ENCODE data around the gene WDFY2. TPM values are rescaled to one million over a fixed set of nuclear protein-coding genes. Genes with fewer than 3 reads are reported as not detected.

WDFY2 gene
- polyA plus RNA-seq, 2 donors = 5.4 to 6.9 TPM

GRCh38 chr13:51767100-51767499 lies 182.8 kb downstream of the WDFY2 start:
- H3K4me1 ChIP-seq (ENCODE audit: control insufficient read depth in 2 of 2, insufficient read depth in 2 of 2, low read length in 1 of 2) = peaks cover 2 to 7% of the 10 kb centered on the region in 2 donors
- 91 to 94% methylated on average over 8 of the region's 8 CpGs for WGBS, 2 donors
- no peaks in the 10 kb centered on the region for H3K27me3 ChIP-seq (ENCODE audit: control insufficient read depth in 1 of 2, insufficient read depth in 2 of 2, low read length in 2 of 2)
- no peak overlapping the region for H3K4me3 ChIP-seq (ENCODE audit: low read depth in 1 of 2, low read length in 2 of 2)
- H3K27ac ChIP-seq (ENCODE audit: low read depth in 2 of 2, low read length in 1 of 2) = no peak overlapping the region
- H3K36me3 ChIP-seq (ENCODE audit: control insufficient read depth in 2 of 2, insufficient read depth in 2 of 2, low read length in 1 of 2) = peaks cover 0 to 18% of the 10 kb centered on the region in 2 donors
- no peaks in the 10 kb centered on the region for H3K9me3 ChIP-seq (ENCODE audit: control insufficient read depth in 2 of 2, insufficient read depth in 1 of 2, low read depth in 1 of 2, low read length in 1 of 2)

GRCh38 chr13:51768378-51768921 lies 184.2 kb downstream of the WDFY2 start:
- peaks cover 0 to 13% of the 10 kb centered on the region in 2 donors for H3K36me3 ChIP-seq (ENCODE audit: control insufficient read depth in 2 of 2, insufficient read depth in 2 of 2, low read length in 1 of 2)
- H3K4me1 ChIP-seq (ENCODE audit: control insufficient read depth in 2 of 2, insufficient read depth in 2 of 2, low read length in 1 of 2) = peaks cover 2 to 7% of the 10 kb centered on the region in 2 donors
- H3K4me3 ChIP-seq (ENCODE audit: low read depth in 1 of 2, low read length in 2 of 2) = no peak overlapping the region
- WGBS, 2 donors = 86 to 87% methylated on average over 15 of the region's 15 CpGs
- no peaks in the 10 kb centered on the region for H3K9me3 ChIP-seq (ENCODE audit: control insufficient read depth in 2 of 2, insufficient read depth in 1 of 2, low read depth in 1 of 2, low read length in 1 of 2)
- no peak overlapping the region for H3K27ac ChIP-seq (ENCODE audit: low read depth in 2 of 2, low read length in 1 of 2)
- no peaks in the 10 kb centered on the region for H3K27me3 ChIP-seq (ENCODE audit: control insufficient read depth in 1 of 2, insufficient read depth in 2 of 2, low read length in 2 of 2)

GRCh38 chr13:51768976-51769375 lies 184.7 kb downstream of the WDFY2 start:
- Histone ChIP-seq H3K9me3 (ENCODE audit: control insufficient read depth in 2 of 2, insufficient read depth in 1 of 2, low read depth in 1 of 2, low read length in 1 of 2) (no peaks in the 10 kb centered on the region), H3K36me3 (ENCODE audit: control insufficient read depth in 2 of 2, insufficient read depth in 2 of 2, low read length in 1 of 2) (peaks cover 0 to 13% of the 10 kb centered on the region in 2 donors), H3K27me3 (ENCODE audit: control insufficient read depth in 1 of 2, insufficient read depth in 2 of 2, low read length in 2 of 2) (no peaks in the 10 kb centered on the region), H3K27ac (ENCODE audit: low read depth in 2 of 2, low read length in 1 of 2) (no peak overlapping the region), H3K4me3 (ENCODE audit: low read depth in 1 of 2, low read length in 2 of 2) (no peak overlapping the region), H3K4me1 (ENCODE audit: control insufficient read depth in 2 of 2, insufficient read depth in 2 of 2, low read length in 1 of 2) (peaks cover 2 to 7% of the 10 kb centered on the region in 2 donors)
- 95% methylated on average over 19 of the region's 19 CpGs for WGBS, 2 donors

DNA sequence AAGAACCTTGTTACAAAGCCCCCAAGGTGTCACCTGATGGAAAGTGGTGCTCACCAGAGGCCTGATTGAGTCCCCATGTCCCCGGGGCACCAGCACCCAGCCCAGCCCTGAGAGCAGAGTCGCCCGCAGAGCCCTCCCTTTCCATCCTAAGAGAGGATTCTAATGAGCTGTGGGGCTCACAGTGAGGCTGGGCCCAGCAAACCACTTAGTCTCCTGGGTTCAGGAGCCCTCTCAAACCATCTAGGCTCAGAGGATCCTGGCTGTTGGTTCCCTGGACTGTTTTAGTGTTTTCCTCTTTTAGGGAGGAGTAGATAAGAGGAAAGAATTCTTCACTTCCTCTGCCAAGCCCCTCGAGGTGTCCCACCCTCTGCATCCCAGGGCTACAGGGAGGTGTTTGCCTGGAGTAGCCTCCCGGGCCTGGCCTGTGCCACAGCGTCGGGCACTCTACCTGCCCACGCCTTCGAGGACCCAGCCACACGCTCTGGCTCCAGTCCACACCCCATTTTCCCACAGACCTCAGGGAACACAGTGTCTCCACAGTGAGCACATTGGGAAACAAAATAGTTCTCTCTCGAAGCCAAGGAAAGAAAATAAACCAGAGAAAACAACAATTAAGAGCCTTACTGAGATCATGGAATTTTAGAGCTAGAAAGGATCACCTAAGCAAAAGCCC lies 185.3 kb downstream of the WDFY2 start:
- H3K27me3 ChIP-seq (ENCODE audit: control insufficient read depth in 1 of 2, insufficient read depth in 2 of 2, low read length in 2 of 2) = no peaks in the 10 kb centered on the region
- WGBS, 2 donors = 52 to 53% methylated on average over 11 of the region's 11 CpGs
- no peak overlapping the region for H3K4me3 ChIP-seq (ENCODE audit: low read depth in 1 of 2, low read length in 2 of 2)
- no peaks in the 10 kb centered on the region for H3K9me3 ChIP-seq (ENCODE audit: control insufficient read depth in 2 of 2, insufficient read depth in 1 of 2, low read depth in 1 of 2, low read length in 1 of 2)
- peak overlapping the region in 1 of 2 donors; percentile 2 for H3K27ac ChIP-seq (ENCODE audit: low read depth in 2 of 2, low read length in 1 of 2)
- peaks cover 2 to 7% of the 10 kb centered on the region in 2 donors for H3K4me1 ChIP-seq (ENCODE audit: control insufficient read depth in 2 of 2, insufficient read depth in 2 of 2, low read length in 1 of 2)
- H3K36me3 ChIP-seq (ENCODE audit: control insufficient read depth in 2 of 2, insufficient read depth in 2 of 2, low read length in 1 of 2) = peaks cover 0 to 9% of the 10 kb centered on the region in 2 donors

DNA sequence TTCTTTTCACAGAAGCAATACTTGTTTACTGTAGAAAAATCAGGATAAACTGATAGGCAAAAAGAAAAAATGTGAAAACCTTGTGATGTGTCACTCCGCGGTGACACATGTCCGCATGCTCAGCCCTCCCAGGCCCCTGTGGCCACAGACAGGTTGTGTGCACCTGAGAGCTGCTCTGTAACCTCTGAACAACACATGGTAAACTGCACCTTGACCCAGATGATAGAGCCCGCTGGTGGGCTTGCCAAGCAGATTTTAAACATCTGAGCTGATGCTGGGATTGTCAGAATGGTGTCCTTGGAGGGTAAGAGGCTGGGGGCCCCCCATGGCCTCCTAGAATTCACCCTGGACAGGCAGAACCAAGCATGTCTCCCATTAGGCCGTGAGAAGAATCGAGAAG lies 185.9 kb downstream of the WDFY2 start:
- Histone ChIP-seq H3K9me3 (ENCODE audit: control insufficient read depth in 2 of 2, insufficient read depth in 1 of 2, low read depth in 1 of 2, low read length in 1 of 2) (no peaks in the 10 kb centered on the region), H3K4me1 (ENCODE audit: control insufficient read depth in 2 of 2, insufficient read depth in 2 of 2, low read length in 1 of 2) (peaks cover 0 to 5% of the 10 kb centered on the region in 2 donors), H3K4me3 (ENCODE audit: low read depth in 1 of 2, low read length in 2 of 2) (no peak overlapping the region), H3K36me3 (ENCODE audit: control insufficient read depth in 2 of 2, insufficient read depth in 2 of 2, low read length in 1 of 2) (peaks cover 0 to 9% of the 10 kb centered on the region in 2 donors), H3K27ac (ENCODE audit: low read depth in 2 of 2, low read length in 1 of 2) (no peak overlapping the region), H3K27me3 (ENCODE audit: control insufficient read depth in 1 of 2, insufficient read depth in 2 of 2, low read length in 2 of 2) (no peaks in the 10 kb centered on the region)
- 87 to 93% methylated on average over 6 of the region's 6 CpGs for WGBS, 2 donors

DNA sequence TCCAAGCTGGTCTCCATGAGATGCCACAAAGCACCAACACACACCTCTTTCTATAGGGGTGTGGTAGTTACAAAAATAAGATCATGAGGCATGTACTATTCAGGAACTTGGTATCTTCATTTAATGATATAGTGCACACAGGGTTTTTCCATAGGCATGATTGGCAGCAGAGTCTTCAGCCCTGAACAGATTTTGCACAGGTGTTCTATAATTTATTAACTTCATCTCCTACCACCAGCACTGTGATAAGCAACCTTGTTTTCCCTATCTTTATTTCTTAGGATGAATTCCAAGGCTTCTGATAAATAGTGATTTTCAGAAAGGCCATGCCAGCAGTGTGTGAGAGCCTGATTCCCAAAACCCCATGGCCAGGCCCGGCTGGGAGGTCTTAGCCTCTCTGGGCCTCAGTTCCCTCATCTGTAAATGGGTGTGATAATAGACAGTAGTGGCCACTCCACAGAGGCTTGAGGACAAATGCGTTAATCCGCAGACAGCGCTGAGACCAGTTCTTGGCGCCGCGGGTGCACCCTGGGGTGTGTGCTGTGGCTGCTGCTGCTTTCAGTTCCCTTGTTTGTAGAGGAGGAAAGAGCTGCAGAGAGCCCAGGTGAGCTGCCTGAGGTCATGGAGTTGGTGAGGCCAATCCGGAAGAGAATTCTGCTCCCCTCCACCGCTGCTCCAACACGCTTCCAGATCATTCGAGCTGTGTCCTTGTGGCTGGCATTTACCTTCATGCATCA lies 186.6 kb downstream of the WDFY2 start:
- Histone ChIP-seq H3K4me3 (ENCODE audit: low read depth in 1 of 2, low read length in 2 of 2) (no peak overlapping the region), H3K9me3 (ENCODE audit: control insufficient read depth in 2 of 2, insufficient read depth in 1 of 2, low read depth in 1 of 2, low read length in 1 of 2) (no peaks in the 10 kb centered on the region), H3K36me3 (ENCODE audit: control insufficient read depth in 2 of 2, insufficient read depth in 2 of 2, low read length in 1 of 2) (peaks cover 0 to 9% of the 10 kb centered on the region in 2 donors), H3K27ac (ENCODE audit: low read depth in 2 of 2, low read length in 1 of 2) (no peak overlapping the region), H3K27me3 (ENCODE audit: control insufficient read depth in 1 of 2, insufficient read depth in 2 of 2, low read length in 2 of 2) (no peaks in the 10 kb centered on the region), H3K4me1 (ENCODE audit: control insufficient read depth in 2 of 2, insufficient read depth in 2 of 2, low read length in 1 of 2) (peaks cover 0 to 5% of the 10 kb centered on the region in 2 donors)
- WGBS, 2 donors = 70 to 88% methylated on average over 11 of the region's 11 CpGs

DNA sequence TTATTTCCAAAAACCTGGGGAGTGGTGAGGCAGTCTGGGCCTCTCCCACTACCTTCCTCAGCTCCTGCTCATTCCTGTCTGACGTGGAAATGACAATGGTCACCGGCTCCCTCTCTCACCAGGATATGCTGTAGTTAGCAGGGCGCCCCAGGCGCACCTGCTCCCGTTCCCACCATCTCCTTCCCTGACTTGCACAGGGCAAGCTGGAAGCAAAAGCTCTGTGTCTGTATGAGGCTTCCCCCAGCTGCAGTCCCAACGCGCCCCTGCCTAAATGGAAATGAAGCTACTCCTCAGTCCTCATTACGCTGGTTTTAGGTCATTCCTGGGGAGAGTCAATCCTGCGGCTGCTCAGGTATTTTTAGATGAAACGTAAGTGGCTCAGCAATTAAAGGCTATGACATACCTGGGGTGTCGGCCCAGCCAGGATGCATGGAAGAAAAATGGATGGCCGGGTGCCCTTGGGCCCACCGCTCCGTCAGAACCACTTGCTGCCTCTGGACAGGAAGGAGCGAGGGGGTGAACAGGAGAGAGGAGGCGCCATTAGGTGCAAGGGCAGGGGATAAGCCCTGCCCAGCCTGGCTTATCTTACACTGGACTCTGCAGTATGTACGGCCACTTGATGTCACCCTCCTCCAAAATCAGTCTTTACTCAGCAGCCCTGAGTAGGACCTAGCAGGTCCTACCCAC lies 187.3 kb downstream of the WDFY2 start:
- Histone ChIP-seq H3K27ac (ENCODE audit: low read depth in 2 of 2, low read length in 1 of 2) (no peak overlapping the region), H3K36me3 (ENCODE audit: control insufficient read depth in 2 of 2, insufficient read depth in 2 of 2, low read length in 1 of 2) (peaks cover 0 to 5% of the 10 kb centered on the region in 2 donors), H3K4me1 (ENCODE audit: control insufficient read depth in 2 of 2, insufficient read depth in 2 of 2, low read length in 1 of 2) (peaks cover 0 to 5% of the 10 kb centered on the region in 2 donors), H3K4me3 (ENCODE audit: low read depth in 1 of 2, low read length in 2 of 2) (no peak overlapping the region), H3K9me3 (ENCODE audit: control insufficient read depth in 2 of 2, insufficient read depth in 1 of 2, low read depth in 1 of 2, low read length in 1 of 2) (no peaks in the 10 kb centered on the region), H3K27me3 (ENCODE audit: control insufficient read depth in 1 of 2, insufficient read depth in 2 of 2, low read length in 2 of 2) (no peaks in the 10 kb centered on the region)
- WGBS, 2 donors = 70 to 90% methylated on average over 17 of the region's 17 CpGs

DNA sequence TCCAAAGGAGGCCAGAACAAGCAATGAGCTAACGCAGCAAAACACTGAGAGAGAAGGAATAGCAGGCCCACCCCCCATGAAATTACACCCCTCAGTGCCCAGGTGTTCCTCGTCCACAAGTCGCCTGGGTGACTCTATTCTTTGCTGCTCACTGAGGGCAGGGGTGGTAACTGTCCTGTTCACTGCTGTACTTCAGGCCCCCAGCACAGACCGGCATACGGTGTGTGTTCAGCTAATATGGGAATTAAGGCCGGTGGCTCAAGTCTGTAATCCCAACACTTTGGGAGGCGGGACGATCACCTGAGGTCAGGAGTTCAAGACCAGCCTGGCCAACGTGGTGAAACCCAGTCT lies 187.8 kb downstream of the WDFY2 start:
- H3K4me3 ChIP-seq (ENCODE audit: low read depth in 1 of 2, low read length in 2 of 2) = no peak overlapping the region
- H3K27ac ChIP-seq (ENCODE audit: low read depth in 2 of 2, low read length in 1 of 2) = no peak overlapping the region
- 73 to 88% methylated on average over 9 of the region's 9 CpGs for WGBS, 2 donors
- H3K4me1 ChIP-seq (ENCODE audit: control insufficient read depth in 2 of 2, insufficient read depth in 2 of 2, low read length in 1 of 2) = peaks cover 0 to 5% of the 10 kb centered on the region in 2 donors
- H3K27me3 ChIP-seq (ENCODE audit: control insufficient read depth in 1 of 2, insufficient read depth in 2 of 2, low read length in 2 of 2) = no peaks in the 10 kb centered on the region
- H3K36me3 ChIP-seq (ENCODE audit: control insufficient read depth in 2 of 2, insufficient read depth in 2 of 2, low read length in 1 of 2) = peaks cover 0 to 2% of the 10 kb centered on the region in 2 donors
- no peaks in the 10 kb centered on the region for H3K9me3 ChIP-seq (ENCODE audit: control insufficient read depth in 2 of 2, insufficient read depth in 1 of 2, low read depth in 1 of 2, low read length in 1 of 2)

- 84 to 89% methylated on average over 6 of the region's 6 CpGs for WGBS, 2 donors
- no peaks in the 10 kb centered on the region for H3K36me3 ChIP-seq (ENCODE audit: control insufficient read depth in 2 of 2, insufficient read depth in 2 of 2, low read length in 1 of 2)
- H3K9me3 ChIP-seq (ENCODE audit: control insufficient read depth in 2 of 2, insufficient read depth in 1 of 2, low read depth in 1 of 2, low read length in 1 of 2) = no peaks in the 10 kb centered on the region
- no peak overlapping the region for H3K4me3 ChIP-seq (ENCODE audit: low read depth in 1 of 2, low read length in 2 of 2)
- no peaks in the 10 kb centered on the region for H3K27me3 ChIP-seq (ENCODE audit: control insufficient read depth in 1 of 2, insufficient read depth in 2 of 2, low read length in 2 of 2)
- peaks cover 0 to 5% of the 10 kb centered on the region in 2 donors for H3K4me1 ChIP-seq (ENCODE audit: control insufficient read depth in 2 of 2, insufficient read depth in 2 of 2, low read length in 1 of 2)
- no peak overlapping the region for H3K27ac ChIP-seq (ENCODE audit: low read depth in 2 of 2, low read length in 1 of 2)
Measured at GRCh38 chr13:51772781-51773180, 188.5 kb downstream of the WDFY2 start.
